Activated B cell treated with CpG ODN at 0.5 μM for 24 hours (primary cell): Measurements from ENCODE around the gene MYO9B. TPM values are rescaled to one million over a fixed set of nuclear protein-coding genes. Genes with fewer than 3 reads are reported as not detected.
"Not testable (repeated sequence)": the region's sequence is repeated elsewhere in the genome, so short reads cannot be mapped to it uniquely, and the experiment has no call there.

Experiments
- ATAC-seq: fragments of 200-7000 bp; cut with Tn5 transposase; one replicate; pipeline ENCODE4 v1.10.0; 2021; ENCODE audit warnings: low read depth, mild to moderate bottlenecking, moderate library complexity
- CTCF ChIA-PET: fragments of 350-600 bp; sonication (Branson Sonifier 250); formaldehyde crosslinking; loops from one replicate; lab custom pipeline; 2021; ENCODE audit warnings: antibody characterized with exemption; lab: Charles Lee
- POLR2A ChIA-PET: fragments of 350-600 bp; sonication (Branson Sonifier 250); formaldehyde crosslinking; loops from one replicate; lab custom pipeline; 2021; ENCODE audit warnings: antibody characterized with exemption; lab: Charles Lee
- DNase-seq: peaks from one replicate; pipeline ENCODE4 v3.0.0; 2022
- H3K27ac Mint-ChIP-seq: one replicate; pipeline ENCODE4 v1.8.0; 2020; ENCODE audit warnings: mixed read lengths
- H3K27me3 Mint-ChIP-seq: one replicate; pipeline ENCODE4 v1.8.0; 2021; ENCODE audit warnings: mixed read lengths
- H3K36me3 Mint-ChIP-seq: one replicate; pipeline ENCODE4 v1.8.0; 2021; ENCODE audit warnings: low read depth, mixed read lengths
- H3K4me1 Mint-ChIP-seq: one replicate; pipeline ENCODE4 v1.8.0; 2021; ENCODE audit warnings: mixed read lengths
- H3K4me3 Mint-ChIP-seq: one replicate; pipeline ENCODE4 v1.8.0; 2020; ENCODE audit warnings: mild to moderate bottlenecking, mixed read lengths
- H3K9me3 Mint-ChIP-seq: one replicate; pipeline ENCODE4 v1.8.0; 2020; ENCODE audit warnings: mixed read lengths
- CTCF ChIP-seq: fragments of 200-600 bp; IDR thresholded peaks from one replicate; pipeline ENCODE4 v1.8.0; 2022; ENCODE audit warnings: antibody characterized with exemption, mild to moderate bottlenecking
- intact Hi-C: fragments of 100-400 bp; cut with micrococcal nuclease; formaldehyde crosslinking; loops from one replicate; pipeline ENCODE4 v1.15.1; 2024
- total RNA-seq: library from RNA; stranded (reverse); gene quantifications from 2 replicates; pipeline ENCODE4 v1.2.3, GENCODE V29; 2022

The MYO9B gene
- total RNA-seq, 1 donor from 2014 or later: 239 TPM

- H3K4me1 Mint-ChIP-seq: peaks cover 42% of the 10 kb centered on the region
- ChIA-PET CTCF (no interaction called here), POLR2A (interaction anchor here (0.6 kb wide), 1 partner anchor 374 kb away, joined by 6 read pairs; no protein-coding TSS in a partner anchor)
- DNase-seq (no peak), ATAC-seq (no peak)
- H3K27ac Mint-ChIP-seq: no peak overlapping the region
- no peaks in the 10 kb centered on the region for H3K27me3 Mint-ChIP-seq
- H3K9me3 Mint-ChIP-seq: no peaks in the 10 kb centered on the region
- TF ChIP-seq CTCF: no peak
- peaks cover 29% of the 10 kb centered on the region for H3K36me3 Mint-ChIP-seq
- no peak overlapping the region for H3K4me3 Mint-ChIP-seq
- intact Hi-C loops: loop anchor here (5.0 kb wide), 1 partner anchor 43 kb away; no protein-coding TSS in a partner anchor
Observed at GRCh38 chr19:17138937-17139598, 63.5 kb downstream of the MYO9B start.

GRCh38 chr19:17144771-17145170 lies 69.2 kb downstream of the MYO9B start:
- H3K4me3 Mint-ChIP-seq, H3K4me1 Mint-ChIP-seq, POLR2A ChIA-PET, H3K9me3 Mint-ChIP-seq, CTCF ChIA-PET, ATAC-seq, H3K27me3 Mint-ChIP-seq, H3K27ac Mint-ChIP-seq, intact Hi-C loops, DNase-seq: not testable (repeated sequence)
- peaks cover 39% of the 10 kb centered on the region for H3K36me3 Mint-ChIP-seq

- Mint-ChIP-seq H3K4me1 (peaks cover 3% of the 10 kb centered on the region), H3K27me3 (no peaks in the 10 kb centered on the region), H3K4me3 (no peak overlapping the region), H3K9me3 (no peaks in the 10 kb centered on the region), H3K36me3 (peaks cover 38% of the 10 kb centered on the region), H3K27ac (no peak overlapping the region)
- intact Hi-C loops: no loop called here
- no peak for TF ChIP-seq CTCF
- CTCF ChIA-PET: no interaction called here
- POLR2A ChIA-PET: no interaction called here
- ATAC-seq (no peak), DNase-seq (no peak)
Observed at GRCh38 chr19:17145546-17146497, 70.2 kb downstream of the MYO9B start.

- Mint-ChIP-seq H3K4me3 (no peak overlapping the region), H3K9me3 (no peaks in the 10 kb centered on the region)
Observed at GRCh38 chr19:17148130-17148529, 72.6 kb downstream of the MYO9B start.

More at GRCh38 chr19:17148130-17148529, 72.6 kb downstream of the MYO9B start:
- intact Hi-C loops: no loop called here
- no peak for DNase-seq
- no peak for ATAC-seq
- POLR2A ChIA-PET: interaction anchor here (0.6 kb wide), 1 partner anchor 26 kb away, joined by 6 read pairs; no protein-coding TSS in a partner anchor
- no peak for TF ChIP-seq CTCF
- CTCF ChIA-PET: no interaction called here
- Mint-ChIP-seq H3K36me3 (peaks cover 38% of the 10 kb centered on the region), H3K4me1 (peaks cover 8% of the 10 kb centered on the region), H3K27ac (no peak overlapping the region), H3K27me3 (no peaks in the 10 kb centered on the region)
